Stimulated activated CD4-positive, alpha-beta T cell treated with anti-CD3 and anti-CD28 coated beads, Interleukin-1b, Interleukin-23, amount 100 ng/mL, for 24 hours (primary cell): ENCODE data around the gene DNPH1.
A peak's percentile ranks its signal among the peaks of the same experiment; 100 is the strongest.

ENCODE experiments used
- DNase-seq, 4 experiments: peaks; one replicate each; pipeline ENCODE4 v3.0.0-alpha.2; 2020; ENCODE audit warnings: low read depth in 4 of 4, low spot score in 1 of 4

DNPH1 gene

DNA sequence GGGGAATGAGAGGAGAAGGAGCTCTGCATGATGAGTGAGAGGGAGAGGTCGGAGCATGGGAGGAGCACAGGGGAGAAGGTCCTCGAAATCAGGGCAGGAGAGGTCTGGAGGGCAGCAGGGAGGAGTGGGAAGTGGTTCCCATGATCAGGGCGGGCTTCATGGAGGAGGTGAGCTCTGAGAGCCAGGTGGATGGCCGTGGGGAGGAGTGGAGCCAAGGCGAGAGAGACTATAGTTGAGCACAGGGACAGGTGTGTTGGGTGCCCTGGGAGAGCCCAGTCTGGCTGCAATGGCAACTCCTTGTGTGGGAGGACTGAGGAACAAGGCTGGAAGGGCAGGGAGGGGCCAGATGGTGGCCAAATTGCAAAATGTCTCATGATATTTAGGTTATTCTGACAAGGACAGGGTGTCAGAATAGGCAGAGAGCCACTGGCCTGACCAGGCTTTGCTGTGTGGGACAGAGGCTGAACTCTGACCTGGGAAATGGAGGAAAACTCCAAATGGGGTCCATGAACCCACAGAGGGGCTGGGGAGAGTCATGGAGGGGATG, 35.4 kb upstream of the DNPH1 start:
- no peak for DNase-seq

- peak; percentile 48 to 64 (median 60) for DNase-seq
Observed at GRCh38 chr6:43263314-43264178, 34.3 kb upstream of the DNPH1 start.

GRCh38 chr6:43262780-43263313, 33.6 kb upstream of the DNPH1 start:
- DNase-seq: no peak

- no peak for DNase-seq
Observed at GRCh38 chr6:43262000-43262779, 32.9 kb upstream of the DNPH1 start.

DNA sequence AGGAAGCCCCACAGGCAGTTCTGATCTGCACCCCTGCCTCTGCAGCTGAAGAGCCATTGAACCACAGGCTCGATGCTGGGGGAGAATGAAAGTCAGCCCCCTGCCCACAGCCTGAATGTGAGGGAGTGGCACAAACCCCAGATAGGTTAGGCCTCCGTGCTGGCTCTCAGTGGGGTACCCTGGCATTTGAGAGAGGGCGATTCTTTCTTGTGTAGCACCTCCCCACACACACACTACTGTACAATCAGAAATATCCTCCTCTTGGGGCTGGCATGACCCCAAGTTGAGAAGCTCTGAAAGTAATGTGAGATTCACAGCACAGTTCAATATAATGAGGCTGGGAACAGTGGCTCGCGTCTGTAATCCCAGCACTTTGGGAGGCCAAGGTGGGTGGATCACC, 31.9 kb upstream of the DNPH1 start:
- no peak for DNase-seq

DNA sequence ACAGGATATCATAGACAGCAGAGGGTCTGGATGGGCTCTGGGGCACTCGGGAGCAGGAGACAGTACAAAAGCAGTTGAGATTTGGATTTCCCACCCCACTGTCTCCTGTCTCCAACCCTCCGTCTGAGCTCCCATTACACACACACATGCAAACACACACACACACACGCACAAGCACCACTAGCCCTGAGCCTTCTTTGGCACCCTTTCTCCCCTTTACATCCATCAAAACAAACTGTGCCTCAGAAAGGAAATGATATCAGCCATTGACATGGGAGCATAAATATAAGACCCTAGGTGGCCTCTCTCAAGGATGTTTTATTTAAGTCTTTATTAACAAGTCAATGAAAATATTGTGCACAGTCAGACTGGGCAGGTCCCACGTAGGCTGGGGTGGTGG, 31.5 kb upstream of the DNPH1 start:
- DNase-seq: no peak

- DNase-seq: no peak
Observed at GRCh38 chr6:43258807-43259686, 29.8 kb upstream of the DNPH1 start.

DNA sequence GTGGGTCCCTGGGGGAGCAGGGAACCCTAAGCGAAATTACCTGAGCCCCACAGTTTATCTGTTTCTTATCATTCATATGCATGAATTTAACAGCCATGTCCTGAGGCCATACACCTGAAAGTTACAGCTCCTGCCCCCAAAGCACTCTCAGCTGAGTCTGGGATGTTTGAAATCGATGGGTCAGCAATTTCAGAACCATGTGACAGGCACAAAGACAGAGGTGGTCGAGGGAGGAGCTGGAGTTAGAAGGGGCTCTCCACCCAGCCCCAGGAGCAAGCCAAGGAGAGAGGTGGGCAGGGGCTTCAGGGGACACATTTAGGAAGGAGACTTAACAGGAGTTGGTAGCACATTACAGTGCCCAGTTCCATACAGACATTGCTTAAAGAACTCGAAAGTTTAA, 28.9 kb upstream of the DNPH1 start:
- no peak for DNase-seq

GRCh38 chr6:43257367-43258145, 28.3 kb upstream of the DNPH1 start:
- DNase-seq: no peak

DNA sequence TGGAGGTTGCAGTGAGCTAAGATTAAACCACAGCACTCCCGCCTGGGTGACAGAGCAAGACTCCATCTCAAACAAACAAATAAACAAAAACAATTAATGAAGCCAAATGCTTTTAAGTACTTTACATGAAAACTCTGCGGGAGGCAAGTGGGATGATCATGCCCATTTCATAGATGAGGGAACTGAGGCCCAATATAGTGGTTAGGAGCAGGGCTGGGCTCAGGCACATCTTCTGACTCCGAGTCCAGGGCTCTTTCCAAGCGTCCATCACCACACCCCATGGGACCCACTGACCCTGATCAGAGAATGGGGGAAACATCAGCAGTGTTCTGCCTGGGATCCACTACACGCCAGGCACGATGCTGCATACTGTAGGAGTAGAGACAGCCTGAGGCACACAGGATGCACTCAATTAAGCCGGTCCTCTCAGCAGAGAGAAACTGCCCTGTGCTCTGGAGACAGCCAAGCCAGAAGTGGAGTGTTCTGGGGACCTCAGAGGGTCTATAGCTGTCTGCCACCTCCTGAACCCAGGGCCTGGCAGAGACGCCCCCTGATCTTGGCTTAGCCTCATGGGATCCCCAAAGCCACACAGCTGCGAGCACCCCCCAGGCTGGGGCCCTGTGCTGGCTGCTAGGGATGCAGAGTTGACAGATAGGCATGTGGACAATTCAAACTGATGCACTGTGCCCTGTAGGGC, 27.5 kb upstream of the DNPH1 start:
- DNase-seq: no peak

DNA sequence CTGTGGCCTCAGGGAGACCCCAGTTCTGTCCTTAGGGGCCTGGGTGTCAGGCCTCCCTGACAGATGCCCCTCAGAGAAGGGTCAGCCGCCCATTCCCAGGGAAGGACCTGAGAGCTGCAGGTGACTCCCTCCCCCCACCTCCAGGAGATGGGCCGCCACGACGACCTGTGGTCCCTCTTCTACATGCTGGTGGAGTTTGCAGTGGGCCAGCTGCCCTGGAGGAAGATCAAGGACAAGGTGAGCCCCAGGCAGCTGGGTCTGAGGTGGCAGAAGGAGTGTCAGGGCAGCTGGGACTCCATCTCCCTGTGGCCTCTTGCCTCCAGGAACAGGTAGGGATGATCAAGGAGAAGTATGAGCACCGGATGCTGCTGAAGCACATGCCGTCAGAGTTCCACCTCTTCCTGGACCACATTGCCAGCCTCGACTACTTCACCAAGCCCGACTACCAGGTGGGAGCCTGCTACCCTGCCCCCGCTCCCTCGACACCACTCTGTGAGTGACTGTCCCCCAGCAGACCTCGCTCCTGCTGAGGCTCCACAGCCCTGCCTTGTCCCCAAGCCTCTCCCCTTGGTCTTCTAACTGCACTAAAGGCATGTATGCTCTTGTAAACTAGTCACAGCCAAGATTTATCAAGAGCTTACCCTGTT, 26.2 kb upstream of the DNPH1 start:
- DNase-seq: no peak

- DNase-seq: no peak
Observed at GRCh38 chr6:43254846-43255245, 25.6 kb upstream of the DNPH1 start.

DNA sequence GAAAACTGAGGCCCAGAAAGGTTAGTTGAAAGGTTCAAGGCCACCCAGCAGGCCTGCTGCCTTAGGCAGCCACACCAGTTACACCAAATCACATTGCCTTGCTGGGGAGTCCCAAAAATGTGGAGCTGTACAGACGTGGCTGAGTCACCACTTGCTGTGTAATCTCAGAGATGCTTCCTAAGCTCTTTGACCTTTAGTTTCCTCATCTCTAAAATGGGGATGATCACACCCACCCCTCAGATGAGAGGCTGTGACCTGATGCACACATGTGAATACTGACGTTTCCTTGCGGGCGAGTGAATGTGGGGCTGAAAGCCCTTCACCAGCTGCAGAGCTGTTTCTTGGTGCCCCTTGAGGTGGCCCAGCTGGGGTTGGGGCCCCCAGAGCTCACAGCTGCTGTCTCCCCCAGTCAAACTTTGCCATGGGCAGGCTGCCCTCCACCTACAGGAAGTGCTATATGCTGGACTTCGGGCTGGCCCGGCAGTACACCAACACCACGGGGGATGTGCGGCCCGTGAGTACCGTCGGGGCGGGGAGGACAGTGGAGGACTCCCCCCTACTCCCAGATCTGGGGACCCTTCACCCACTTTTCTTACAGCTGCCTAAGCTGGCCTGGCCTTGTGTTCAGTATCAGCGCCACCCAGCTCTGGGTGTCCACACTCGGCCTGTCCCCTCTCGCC, 25.0 kb upstream of the DNPH1 start:
- DNase-seq: no peak

DNA sequence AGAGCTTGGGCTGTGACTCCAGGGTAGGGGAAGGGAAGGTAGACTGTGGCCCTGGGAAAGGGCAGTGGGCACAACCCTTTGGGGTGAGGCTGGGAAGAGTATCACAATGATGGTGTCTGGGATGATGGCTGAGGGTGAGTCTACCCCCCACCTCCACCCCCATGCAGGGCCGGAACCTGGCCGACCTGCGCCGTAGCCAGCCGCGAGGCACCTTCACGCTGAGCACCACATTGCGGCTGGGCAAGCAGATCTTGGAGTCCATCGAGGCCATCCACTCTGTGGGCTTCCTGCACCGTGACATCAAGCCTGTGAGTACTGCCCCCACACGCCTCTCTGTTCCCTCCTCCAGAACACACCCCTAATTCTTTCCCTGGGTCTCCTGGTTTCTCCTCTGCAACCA, 24.1 kb upstream of the DNPH1 start:
- DNase-seq: no peak

- no peak for DNase-seq
Observed at GRCh38 chr6:43250992-43251373, 21.7 kb upstream of the DNPH1 start.

DNA sequence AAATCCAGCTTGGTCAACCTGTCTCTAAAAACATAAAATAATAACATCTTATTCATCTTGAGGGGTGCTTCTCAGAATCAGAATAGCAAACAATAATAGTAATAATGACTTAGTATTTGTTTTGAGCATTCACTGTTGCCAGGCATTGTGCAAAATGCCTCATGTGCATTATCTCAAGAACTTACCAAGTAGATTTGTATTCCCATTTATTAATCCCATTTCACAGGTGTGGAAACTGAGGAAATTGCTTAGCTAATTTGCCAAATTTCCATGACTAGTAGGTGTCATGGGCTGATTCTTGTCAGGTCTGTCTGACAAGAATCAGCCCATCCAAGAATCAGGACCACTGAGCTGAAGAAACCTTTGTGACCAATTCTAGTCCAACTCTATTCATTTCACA, 19.5 kb upstream of the DNPH1 start:
- DNase-seq: no peak

- no peak for DNase-seq
Observed at GRCh38 chr6:43248101-43248500, 18.8 kb upstream of the DNPH1 start.
